Non-pigmented ciliary epithelial cell (primary cell): Measurements from ENCODE around the gene ARHGAP12.
A peak's percentile ranks its signal among the peaks of the same experiment; 100 is the strongest.
"Not testable (repeated sequence)": the region's sequence is repeated elsewhere in the genome, so short reads cannot be mapped to it uniquely, and the experiment has no call there.

Experiments
- DNase-seq: peaks from one replicate; pipeline ENCODE4 v3.0.0-alpha.2; 2010; ENCODE audit warnings: low read depth

ARHGAP12 gene

DNA sequence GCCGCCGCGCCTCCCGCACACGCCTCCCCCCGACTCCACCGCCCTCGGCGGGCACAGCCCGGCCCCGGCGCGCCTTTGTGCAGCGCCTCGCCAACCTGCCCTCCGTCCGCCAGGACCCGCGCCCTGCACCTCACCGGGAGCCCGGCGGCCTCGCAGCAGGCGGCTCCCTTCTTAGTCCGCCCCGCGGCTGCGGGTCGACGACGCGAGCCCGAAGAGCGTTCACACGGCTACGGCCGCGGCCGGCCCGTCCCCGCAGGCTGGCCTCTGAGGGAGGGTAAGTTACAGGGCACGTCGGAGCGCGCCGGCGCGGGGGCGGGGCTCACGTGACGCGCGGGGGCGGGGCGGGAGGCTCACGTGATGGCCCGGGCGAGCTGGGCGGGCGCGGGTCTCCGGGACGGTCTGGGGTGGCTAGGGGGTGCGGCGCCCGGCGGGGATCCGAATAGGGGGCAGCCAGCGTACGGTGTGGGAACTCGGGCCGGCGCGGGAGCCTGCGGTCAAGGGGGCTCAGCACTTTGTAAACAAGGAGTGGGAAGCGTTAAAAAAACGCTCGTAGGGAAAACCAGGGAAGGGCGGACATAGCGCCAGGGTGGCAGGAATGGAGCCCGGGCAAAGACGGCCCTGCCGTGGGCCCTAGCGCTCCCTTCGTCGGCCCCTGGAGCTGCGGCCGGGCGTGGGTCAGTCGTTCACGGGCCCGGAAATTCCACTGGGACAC lies at the start of gene ARHGAP12:
TSS of gene ARHGAP12 (minus strand) at position 283 of the 712 bp plus-strand sequence. CDS start 19,976 bp downstream, outside the sequence.
- no peak for DNase-seq

DNA sequence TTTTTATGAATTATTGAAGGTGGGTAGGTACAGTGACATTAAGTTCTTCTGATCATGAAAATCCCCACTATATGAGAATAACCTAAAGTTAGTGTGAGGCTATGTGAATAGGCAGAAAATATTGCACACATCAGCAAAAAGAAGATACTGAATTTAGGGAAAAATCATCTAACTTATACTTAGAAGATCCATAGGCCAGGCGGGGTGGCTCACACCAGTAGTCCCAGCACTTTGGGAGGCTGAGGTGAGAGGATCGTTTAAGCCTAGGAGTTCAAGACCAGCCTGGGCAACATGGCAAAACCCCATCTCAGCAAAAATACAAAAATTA lies 49.5 kb upstream of the ARHGAP12 start:
- DNase-seq, result no peak

GRCh38 chr10:31977440-31978155 lies 49.0 kb upstream of the ARHGAP12 start:
- DNase-seq, result peak; percentile 22

DNA sequence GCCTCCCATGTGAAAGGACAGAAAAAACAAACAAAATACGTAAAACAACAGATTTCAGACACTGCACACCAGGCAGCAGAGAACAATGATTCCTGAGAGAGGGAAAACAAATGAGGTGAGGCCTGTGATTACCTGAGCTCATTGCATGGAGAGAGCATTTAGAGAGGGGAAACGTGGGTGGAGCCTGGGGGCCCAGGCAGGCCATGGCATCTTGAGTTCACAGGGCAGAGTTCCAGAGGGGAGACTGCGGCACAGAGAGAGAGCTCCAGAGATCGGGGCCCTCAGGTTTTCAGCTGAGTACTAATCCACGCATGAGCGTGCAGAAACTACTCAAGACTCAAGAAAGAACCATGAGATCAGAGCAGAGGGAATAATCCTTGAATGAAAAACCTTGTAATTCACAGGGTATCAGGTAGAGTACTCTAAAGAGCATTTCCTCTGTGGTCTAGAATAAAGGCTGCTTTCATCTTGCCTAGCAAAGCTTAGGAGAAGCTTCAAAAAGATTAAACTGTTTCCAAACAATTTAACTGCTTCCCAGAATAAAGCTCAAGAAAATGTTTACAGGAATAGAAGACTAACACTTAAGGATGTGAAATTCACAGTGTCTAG lies 46.6 kb upstream of the ARHGAP12 start:
- DNase-seq, result no peak

- DNase-seq, result no peak
Measured at GRCh38 chr10:31974434-31975124, 45.9 kb upstream of the ARHGAP12 start.

GRCh38 chr10:31972519-31973041 lies 43.9 kb upstream of the ARHGAP12 start:
- no peak for DNase-seq

- not testable (repeated sequence) for DNase-seq
Measured at GRCh38 chr10:31969847-31970246, 41.2 kb upstream of the ARHGAP12 start.

GRCh38 chr10:31963589-31963980 lies 35.0 kb upstream of the ARHGAP12 start:
- DNase-seq, result no peak

GRCh38 chr10:31962826-31963588 lies 34.4 kb upstream of the ARHGAP12 start:
- DNase-seq, result no peak

- peak; percentile 42 for DNase-seq
Measured at GRCh38 chr10:31961277-31962074, 32.8 kb upstream of the ARHGAP12 start.

- DNase-seq, result no peak
Measured at GRCh38 chr10:31959461-31960173, 31.0 kb upstream of the ARHGAP12 start.

GRCh38 chr10:31958856-31959255 lies 30.2 kb upstream of the ARHGAP12 start:
- no peak for DNase-seq

- DNase-seq, result no peak
Measured at GRCh38 chr10:31956200-31956946, 27.7 kb upstream of the ARHGAP12 start.

DNA sequence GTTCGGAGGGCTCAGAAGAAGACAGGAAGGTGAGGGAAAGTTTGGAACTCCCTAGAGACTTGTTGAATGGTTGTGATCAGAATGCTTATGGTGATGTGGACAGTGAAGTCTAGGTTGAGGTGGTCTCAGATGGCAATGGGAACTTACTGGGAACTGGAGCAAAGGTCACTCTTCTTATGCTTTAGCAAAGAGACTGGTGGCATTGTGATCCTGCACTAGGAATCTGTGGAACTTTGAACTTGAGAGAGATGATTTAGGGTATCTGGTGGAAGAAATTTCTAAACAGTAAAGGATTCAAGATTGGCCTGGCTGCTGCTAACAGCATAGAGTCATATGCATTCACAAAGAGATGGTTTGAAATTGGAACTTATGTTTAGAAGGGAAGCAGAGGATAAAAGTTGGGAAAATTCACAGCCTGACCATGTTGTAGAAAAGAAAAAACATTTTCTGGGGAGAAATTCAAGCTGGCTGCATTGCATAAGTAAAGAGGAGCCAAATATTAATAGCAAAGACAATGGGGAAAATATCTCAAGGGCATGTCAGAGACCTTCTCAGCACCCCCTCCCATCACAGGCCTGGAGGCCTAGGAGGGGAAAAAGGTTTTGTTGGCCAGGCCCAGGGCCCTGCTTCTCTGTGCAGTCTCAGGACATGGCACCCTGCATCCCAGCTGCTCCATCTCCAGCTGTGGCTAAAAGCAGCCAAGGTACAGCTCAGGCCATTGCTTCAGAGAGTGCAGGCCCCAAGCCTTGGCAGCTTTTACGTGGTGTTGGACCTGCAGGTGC lies 26.0 kb upstream of the ARHGAP12 start:
- no peak for DNase-seq

DNA sequence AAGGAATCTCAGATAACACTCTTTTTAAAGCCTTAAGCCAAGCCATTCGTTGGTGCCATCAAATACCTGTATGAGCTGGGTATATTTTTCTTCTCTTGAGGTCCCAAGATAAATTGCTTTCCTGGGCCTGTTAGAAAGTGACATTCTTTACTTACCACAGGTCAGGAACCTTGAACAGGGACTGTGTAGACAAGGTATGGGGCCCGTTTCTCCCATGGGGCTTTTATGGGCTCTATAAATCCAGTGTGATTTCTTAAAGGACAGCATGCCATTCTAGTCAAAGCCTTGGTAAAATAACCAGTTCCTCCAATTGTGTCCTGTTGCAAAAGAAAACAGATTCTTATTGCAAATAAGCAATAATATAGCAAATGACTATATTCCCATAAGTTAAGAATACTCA lies 24.8 kb upstream of the ARHGAP12 start:
- DNase-seq, result no peak

DNA sequence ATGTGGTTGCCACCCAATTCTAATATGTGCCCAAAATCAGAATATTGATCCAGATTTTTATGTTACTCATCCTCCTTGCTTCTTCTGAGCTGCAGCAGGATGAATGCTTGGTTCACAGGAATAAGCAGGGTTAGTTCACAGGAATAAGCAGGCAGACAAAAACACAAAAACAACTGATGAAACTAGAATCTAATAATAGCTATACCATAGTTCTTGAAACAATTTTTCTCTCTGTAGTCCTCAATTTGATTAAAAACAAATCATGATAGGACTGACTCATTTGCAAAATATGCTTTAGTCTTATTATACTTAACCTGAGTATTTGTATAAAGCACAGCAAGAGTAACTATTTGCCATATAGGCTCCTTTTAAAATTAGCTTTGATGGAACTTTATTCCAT lies 24.4 kb upstream of the ARHGAP12 start:
- no peak for DNase-seq

DNA sequence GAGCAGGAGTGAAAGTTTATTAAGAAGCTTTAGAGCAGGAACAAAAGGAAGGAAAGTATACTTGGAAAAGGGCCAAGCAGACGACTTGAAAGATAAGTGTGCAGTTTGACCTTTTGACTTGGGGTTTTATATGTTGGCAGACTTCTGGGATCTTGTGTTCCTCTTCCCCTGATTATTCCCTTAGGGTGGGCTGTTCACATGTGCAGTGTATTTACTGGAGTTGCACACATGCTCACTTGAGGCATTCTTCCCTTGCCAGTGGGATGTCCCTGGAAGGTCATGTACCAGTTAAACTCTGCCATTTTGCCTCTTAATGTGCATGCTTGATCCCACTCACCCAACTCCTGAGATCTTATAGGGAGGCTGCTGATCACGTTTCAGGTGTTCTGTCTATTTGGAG lies 23.4 kb upstream of the ARHGAP12 start:
- no peak for DNase-seq

GRCh38 chr10:31949266-31949665 lies 20.6 kb upstream of the ARHGAP12 start:
- DNase-seq, result no peak

- no peak for DNase-seq
Measured at GRCh38 chr10:31948021-31948420, 19.4 kb upstream of the ARHGAP12 start.
